Measurements from ENCODE around the gene POLR1C.
A peak's percentile ranks its signal among the peaks of the same experiment; 100 is the strongest.
"Not testable (repeated sequence)": the region's sequence is repeated elsewhere in the genome, so short reads cannot be mapped to it uniquely, and the experiment has no call there.

POLR1C gene

DNA sequence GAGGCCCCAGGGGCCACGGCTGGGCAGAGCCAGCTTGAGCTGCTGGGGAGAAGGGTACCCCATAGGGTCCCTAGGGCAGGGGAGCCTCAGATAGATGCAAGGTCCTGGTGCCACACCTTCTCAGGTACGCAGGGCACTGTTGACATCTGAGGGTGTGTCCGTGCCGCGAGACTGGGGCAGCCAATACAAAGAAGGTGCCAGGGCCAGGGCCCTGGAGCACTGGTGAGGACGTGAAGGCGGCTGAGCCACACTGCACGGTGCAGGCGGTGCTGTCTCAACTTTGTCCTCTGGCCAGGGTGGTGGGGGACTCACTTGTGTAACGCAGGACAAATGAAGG lies 6.1 kb upstream of the POLR1C start:
- no peak for DNase-seq

DNA sequence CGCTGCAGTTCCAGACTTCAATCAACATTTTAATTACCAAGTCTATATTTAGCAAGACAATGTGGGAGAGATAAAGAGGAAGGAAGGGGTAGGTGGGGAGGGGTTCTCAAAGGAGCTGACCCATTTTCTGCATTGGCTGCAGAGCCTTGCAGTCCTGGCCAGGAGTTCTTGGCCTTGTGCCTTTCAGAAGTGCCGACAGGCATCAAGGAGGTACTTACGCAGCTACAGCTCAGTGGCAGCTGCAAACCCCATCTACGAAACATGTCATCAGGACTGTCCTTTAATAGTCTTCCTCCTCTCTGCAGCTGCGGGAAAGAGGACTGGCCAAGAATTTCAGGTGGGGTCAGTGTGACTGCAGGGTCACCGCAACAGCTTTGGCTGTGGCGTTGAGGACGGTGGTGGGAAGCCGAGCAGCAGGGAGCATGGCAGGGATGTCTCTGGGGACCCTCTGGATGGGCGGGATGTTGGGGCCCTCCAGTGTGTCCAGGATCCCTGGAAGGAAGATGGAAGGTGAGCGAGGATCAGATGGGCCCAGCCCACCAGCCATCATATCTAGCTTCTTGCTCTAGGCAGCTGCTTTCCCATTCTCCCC lies 5.0 kb upstream of the POLR1C start:
- no peak for DNase-seq

DNA sequence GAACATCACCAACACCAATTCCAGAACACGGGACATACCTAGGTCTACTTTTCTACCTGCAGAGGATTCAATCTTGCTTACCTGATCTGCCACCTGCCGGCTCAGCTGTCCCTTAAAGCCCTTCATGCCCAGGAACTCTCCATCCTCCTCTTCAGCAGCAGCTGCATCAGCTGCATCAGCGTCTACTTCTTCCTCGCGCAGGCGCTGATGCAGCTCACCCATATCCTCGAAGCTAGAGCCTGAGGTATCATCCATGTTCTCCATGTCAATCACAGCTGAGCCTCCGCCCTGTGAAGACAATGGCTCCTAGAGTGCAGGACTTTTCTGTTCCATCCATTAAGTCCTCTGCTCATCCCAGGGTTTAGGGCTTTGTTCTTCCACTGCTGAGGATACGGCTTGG lies 1.1 kb upstream of the POLR1C start:
- DNase-seq: no peak

DNA sequence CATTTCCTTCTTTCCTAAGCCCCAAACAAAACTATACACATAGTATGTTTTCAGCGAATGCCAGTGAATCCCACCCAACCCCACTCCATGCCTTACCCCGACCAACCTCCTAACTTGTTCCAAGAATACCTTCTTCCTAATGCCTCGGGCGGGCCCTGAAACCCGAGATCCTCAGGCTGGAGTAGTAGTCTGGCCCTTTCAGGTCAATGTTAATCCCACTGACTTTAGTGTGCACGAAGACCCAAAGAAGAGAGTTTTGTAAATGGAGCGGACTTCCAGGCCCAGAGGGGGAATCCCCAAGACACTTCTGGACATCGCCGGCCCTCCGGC lies 557 bp upstream of the POLR1C start:
- DNase-seq: no peak

DNA sequence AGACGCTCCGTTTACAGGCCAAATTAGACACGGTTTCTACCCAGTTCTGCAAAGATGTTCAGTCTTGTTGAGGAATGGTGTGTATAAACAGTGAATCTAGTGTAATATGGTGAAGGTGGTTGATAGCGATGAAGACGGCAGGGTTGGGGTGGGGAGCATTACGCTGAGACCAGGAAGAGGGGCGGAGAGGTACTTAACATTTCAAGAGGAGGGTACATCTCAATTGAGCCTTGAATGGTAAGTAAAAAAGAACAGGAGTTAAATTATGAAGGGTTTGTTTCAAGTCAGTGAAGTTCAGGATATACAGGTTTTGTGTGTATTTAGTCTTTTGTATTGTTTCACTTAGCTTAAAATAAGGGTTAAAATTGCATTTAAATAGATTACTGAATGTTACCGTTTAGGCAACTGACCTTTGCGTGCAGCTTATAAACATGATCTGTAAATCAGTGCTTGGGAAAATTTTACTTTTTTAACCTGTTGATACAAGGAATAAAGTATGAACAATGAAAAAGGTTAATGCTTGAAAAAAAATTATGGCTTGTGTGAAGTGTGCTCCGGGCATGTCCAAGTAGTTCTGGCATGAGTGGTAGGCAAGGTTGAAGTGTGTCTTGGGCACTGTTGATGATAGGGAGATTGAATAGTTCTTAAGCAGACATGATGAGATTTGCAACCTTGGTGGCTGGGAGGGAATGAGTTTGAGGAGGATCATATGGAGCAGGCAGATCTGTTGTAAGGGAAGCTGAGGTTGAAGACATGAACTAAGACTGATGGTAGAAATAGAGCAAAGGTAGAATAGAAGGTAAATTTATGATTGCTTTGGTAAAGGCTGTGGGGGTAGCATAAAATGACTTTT lies 842 bp downstream of the POLR1C start:
- peak in 3 of 4 experiments; percentile 6 to 27 (median 10) for DNase-seq

DNA sequence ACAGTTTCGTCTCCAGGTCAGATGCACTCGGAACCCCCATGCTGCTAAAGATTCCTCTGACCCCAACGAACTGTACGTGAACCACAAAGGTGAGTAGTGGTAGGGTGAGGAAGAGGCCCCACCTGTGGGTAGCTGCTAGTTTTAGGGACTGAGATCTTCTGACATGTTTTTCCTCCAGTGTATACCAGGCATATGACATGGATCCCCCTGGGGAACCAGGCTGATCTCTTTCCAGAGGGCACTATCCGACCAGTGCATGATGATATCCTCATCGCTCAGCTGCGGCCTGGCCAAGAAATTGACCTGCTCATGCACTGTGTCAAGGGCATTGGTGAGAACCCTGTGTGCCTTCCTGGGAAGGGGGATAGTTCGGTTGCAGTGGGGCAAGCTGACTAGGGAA lies 3.2 kb downstream of the POLR1C start:
- DNase-seq: no peak

DNA sequence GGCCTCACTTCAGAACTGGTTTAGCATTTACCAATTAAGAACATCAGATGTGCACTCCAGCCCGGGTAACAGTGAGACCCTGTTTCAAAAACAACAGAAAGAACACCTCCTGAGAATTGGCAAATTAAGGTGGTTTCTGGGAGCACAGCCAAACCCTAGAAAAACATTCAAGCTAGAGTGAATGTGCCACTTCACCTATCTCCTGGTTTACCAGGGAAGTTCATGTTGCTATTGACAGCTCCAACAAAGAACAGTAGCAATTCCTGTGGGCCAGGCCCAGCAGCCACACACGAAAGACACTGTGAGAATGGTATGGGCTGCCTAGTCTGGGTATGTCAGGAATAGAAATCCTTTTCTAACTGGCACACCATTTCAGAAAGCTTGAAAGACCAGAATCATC lies 4.9 kb downstream of the POLR1C start:
- no peak for DNase-seq

DNA sequence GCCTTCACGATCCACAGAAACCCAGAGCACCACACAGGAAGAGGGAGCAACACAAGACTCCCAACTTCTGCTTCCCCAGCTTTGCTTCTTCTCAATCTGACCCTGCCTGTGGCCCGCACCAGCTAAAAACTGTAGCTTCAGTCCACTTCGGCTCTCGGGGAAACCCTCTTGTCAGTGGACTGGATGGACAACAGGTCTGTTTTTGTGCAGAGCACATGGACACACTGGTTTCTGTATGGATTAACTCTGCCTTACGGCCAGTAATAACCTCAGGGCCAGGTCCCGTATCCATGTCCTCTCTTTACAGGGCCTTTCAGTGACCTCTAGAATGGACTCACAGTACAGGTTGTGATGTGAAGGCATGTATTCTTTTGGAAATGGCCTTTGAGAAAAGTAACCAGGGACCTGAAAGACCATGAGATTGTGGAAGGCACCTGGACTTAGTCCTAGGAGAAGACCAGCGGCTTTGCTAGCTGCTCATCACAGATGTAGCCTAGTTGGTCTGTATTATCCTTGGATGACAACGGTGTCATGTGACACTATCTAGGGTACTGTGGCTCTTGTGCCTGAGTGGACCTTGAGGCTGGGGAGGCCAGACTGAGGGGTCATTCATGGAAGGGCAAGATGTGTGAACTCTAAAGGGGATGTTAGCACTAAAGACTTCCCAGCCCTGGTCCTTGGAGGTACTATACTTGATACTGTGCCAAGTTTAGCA lies 5.8 kb downstream of the POLR1C start:
- no peak for DNase-seq

DNA sequence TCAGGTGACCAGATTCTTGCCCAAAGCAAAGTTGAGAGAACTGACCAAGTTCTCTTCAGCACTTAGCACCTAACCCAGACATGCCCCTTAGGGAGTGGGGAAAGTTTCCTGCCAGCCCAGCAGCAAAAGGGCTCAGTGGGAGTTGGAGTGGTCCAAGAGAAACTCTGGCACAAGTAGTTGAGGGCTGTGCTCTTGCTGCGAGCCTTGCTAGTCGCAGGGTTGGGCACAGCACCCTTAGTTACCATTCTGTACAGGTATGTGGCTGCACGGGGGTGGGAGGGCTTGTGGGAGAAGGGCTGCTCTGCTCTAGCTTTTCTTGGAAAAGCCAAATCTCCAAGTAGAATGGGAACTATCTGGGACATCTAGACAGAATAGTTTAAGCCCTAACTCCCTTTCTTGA lies 6.4 kb downstream of the POLR1C start:
- no peak for DNase-seq

DNA sequence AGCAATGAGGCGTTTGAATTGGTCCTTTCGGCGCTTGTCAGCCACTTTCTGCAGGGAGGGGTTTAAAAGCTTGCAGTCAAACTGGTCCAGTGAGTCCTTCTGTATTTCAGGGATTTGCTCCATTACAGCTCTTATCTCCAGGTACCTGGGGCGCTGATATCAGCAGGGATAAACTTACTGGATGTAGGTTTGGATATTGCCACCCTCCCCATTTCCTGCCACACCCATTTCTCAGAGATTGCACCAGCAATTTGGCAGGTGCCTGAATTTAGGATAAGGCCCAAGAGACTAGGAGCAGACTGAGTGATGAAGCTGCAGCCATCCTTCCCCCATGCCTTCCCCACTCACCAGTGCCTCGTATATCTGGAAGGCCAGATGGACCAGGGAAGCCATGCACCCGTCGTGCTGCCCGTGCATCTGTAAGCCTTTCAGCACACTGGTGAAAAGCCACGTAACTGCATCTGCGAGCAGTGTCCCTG lies 7.6 kb downstream of the POLR1C start:
- DNase-seq: no peak

DNA sequence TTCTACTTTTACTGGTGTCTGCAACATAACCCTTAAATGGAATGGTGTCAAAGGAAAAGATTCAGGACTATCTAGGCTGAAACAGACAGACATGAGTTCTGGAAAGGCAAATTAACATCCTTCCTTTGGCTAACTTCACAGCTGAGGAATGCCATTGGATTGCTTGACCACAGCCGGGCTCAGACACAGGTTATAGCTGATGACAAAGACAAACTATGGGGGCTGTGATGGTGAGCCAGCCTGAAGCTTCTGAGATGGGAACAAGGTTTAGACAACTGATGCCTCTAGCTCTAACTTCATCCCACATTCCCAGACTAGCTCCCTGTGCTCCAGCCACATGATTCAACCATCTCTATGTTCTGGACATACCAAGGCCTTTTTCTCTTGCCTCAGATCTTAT lies 15.3 kb downstream of the POLR1C start:
- DNase-seq: no peak

DNA sequence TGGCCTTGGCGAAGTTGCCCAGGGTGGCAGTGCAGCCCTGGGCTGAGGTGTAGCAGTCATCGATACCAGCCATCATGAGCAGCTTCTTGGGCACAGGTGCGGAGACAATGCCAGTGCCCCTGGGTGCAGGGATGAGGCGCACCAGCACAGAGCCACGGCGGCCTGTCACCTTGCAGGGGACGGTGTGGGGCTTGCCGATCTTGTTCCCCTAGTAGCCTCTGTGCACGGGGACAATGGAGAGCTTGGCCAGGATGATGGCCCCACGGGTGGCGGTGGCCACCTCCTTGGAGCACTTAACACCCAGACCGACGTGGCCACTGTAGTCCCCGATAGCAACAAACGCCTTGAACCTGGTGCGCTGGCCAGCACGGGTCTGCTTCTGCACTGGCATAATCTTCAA lies 22.1 kb downstream of the POLR1C start:
- DNase-seq: not testable (repeated sequence)

DNA sequence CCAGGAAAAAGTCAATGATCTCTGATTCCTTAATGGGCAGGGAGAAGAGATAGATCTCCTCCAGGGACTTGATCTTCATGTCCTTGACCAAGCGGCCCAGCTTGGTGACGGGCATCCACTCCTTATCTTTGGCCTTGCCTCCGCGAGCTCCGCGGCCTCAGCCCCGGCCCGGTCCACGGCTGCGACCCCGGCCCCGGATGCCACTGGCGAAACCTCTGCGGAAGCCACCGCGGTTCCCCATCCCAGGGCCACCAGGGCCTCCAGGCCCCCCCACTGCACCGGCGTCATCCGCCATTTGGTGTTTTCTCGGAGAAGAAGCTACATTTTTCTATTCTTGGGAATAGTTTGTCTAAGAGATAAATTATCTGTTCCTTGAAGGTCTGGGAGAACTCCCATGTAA lies 22.5 kb downstream of the POLR1C start:
- not testable (repeated sequence) for DNase-seq

DNA sequence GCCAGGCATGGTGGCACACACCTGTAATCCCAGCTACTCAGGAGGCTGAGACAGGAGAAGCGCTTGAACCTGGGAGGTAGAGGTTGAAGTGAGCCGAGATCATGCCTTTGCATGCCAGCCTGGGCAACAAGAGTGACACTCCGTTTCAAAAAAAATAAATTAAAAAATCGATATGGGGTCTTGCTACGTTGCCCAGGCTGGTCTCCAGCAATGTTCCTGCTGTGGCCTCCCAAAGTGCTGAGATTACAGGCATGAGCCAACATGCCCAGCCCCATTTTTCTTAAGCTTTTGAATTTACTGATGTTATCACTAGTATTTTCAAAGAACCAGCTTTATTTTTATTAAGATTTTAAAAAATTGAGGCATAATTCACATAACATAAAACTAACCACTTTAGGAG lies 23.6 kb downstream of the POLR1C start:
- no peak for DNase-seq

DNA sequence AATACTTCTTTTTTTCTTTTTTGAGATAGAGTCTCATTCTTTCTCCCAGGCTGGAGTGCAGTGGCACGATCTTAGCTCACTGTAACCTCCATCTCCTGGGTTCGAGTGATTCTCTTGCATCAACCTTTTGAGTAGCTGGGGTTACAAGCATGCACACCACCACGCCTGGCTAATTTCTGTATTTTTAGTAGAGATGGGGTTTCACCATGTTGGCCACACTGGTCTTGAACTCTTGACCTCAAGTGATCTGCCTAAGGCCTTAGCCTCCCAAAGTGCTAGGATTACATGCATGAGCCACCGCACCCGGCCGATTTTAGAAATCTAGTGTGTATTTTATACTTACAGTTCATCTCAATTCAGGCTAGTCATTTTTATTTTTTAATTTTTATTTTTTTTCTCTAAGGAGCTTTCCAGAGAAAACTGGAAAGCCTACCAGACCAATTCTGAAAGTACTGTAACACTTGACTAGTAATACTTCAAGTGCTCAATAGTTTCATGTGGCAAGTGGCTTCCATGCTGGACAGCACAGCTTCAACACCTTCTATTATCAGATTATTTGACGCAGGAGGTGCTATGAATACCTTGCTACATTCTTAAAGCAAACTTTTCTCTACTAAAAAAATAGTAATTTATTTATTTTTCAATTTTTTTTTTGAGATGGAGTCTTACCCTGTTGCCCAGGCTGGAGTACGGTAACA lies 25.0 kb downstream of the POLR1C start:
- no peak for DNase-seq

DNA sequence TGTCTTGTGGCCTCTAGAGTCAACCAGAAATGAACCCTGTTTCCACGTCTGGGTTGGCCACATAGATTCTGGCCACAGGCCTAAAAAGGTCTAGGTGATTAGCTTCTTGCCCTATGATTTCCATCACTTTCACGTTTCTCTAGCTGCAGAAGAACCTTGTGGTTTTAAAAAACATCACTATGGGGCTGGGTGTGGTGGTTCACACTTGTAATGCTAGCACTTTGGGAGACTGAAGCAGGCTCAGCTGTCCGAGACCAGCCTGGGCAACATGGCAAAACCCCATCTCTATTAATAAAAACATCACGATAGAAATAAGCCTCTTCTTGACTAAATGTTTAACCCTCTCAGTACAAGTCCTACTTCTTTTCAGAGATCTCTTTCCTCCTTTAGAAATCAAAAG lies 27.6 kb downstream of the POLR1C start:
- no peak for DNase-seq

DNA sequence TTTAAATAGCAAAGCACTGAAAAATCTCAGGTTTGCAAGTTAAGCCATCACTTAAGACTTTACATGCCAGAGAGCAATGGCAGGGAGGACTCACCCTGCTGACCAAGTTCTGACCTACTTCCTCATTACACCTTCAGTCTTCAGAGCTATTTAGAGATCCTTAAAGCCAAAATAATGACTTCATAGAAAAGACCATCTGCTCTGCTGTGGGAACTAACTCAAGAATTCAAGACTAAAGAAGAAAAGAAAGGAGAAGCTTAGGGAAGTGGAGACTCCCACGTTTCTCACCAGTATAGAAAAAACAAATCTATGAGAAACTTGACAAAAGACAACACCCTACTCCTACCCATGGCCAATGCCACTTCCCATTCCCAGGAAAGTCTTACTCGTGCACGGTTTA lies 30.3 kb downstream of the POLR1C start:
- DNase-seq: peak; percentile 29 to 66 (median 47)

DNA sequence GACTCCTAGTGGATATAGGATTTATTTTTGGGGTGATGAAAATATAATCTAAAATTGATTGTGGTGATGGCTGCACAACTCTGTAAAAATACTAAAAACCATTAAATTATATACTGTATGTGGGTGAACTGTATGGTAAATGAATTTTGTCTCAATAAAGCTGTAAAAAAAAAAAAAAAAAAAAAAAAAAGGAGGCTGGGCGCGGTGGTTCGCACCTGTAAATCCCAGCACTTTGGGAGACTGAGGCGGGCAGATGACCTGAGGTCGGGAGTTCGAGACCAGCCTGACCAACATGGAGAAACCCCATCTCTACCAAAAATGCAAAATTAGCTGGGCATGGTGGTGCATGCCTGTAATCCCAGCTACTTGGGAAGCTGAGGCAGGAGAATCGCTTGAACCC lies 40.7 kb downstream of the POLR1C start:
- DNase-seq: not testable (repeated sequence)

DNA sequence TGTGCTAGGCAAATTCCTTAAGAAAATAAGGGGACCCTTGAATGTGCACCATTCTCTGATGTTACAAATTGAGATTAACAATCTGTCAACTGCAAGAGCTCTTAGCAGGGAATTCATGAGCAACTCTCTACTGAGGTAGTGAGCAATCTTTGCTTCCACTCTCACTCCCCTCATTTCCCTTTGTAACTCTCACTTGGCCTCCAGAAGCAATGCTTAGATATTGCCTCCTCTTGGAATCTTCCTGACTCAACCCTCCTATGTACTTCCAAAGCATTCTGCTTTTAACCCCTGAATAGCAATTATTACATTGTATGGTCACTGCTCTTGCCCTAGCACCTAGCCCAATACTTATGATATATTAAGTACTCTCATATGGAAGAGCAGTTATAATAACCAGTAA lies 42.4 kb downstream of the POLR1C start:
- DNase-seq: no peak

DNA sequence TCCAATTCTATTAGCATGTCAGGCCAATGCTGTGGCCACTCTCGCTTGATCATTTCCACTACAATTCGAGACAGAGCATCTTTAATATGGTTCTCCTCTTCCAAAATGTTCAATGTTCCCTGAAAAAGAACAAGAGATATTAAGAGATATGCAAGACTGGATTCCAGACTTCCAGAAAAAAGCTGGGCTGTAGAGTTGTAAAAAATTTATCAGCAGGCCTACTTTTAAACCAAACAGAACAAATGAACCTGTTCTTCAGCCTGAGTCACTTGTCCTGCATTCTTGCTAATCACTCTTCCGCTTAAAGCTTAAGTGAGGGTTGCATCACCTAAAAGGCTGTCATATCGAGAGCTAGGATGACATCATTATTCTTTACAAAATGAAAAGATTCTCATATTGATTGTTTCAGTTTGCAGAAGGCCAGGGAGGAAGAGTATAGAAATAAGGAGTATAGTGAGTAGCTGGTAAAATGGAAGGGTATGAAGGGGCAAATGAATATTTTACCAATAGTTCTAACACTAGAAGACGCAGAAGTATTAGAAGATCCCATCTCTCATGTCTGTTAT lies 54.1 kb downstream of the POLR1C start:
- peak in 3 of 4 experiments; percentile 3 to 11 (median 11) for DNase-seq

Measured in suppressor macrophage (primary cell).